Stimulated activated CD4-positive, alpha-beta T cell treated with anti-CD3 and anti-CD28 coated beads, Interleukin-1b, Interleukin-23, amount 100 ng/mL, for 24 hours (primary cell): ENCODE measurements around the gene CIDEB.
"Not testable (repeated sequence)": the region's sequence is repeated elsewhere in the genome, so short reads cannot be mapped to it uniquely, and the experiment has no call there.

Experiments
- DNase-seq, 4 experiments: peaks; one replicate each; pipeline ENCODE4 v3.0.0-alpha.2; 2020; ENCODE audit warnings: low read depth in 4 of 4, low spot score in 1 of 4

The CIDEB gene

GRCh38 chr14:24332268-24332993, 24.7 kb upstream of the CIDEB start:
- peak; percentile 62 to 76 (median 65) for DNase-seq

- no peak for DNase-seq
Observed at GRCh38 chr14:24331731-24332267, 24.0 kb upstream of the CIDEB start.

- DNase-seq = no peak
Observed at GRCh38 chr14:24330973-24331674, 23.3 kb upstream of the CIDEB start.

GRCh38 chr14:24329736-24330135, 22.0 kb upstream of the CIDEB start:
- no peak for DNase-seq

GRCh38 chr14:24329073-24329663, 21.4 kb upstream of the CIDEB start:
- no peak for DNase-seq

GRCh38 chr14:24327914-24328313, 20.1 kb upstream of the CIDEB start:
- DNase-seq = not testable (repeated sequence)

GRCh38 chr14:24327303-24327702, 19.5 kb upstream of the CIDEB start:
- no peak for DNase-seq

- DNase-seq = no peak
Observed at GRCh38 chr14:24325963-24326362, 18.2 kb upstream of the CIDEB start.

GRCh38 chr14:24325041-24325530, 17.3 kb upstream of the CIDEB start:
- DNase-seq = no peak

- no peak for DNase-seq
Observed at GRCh38 chr14:24324024-24324423, 16.2 kb upstream of the CIDEB start.

- DNase-seq = no peak
Observed at GRCh38 chr14:24323341-24323740, 15.6 kb upstream of the CIDEB start.

- DNase-seq = no peak
Observed at GRCh38 chr14:24322672-24323071, 14.9 kb upstream of the CIDEB start.

- no peak for DNase-seq
Observed at GRCh38 chr14:24321212-24321975, 13.6 kb upstream of the CIDEB start.

GRCh38 chr14:24317141-24317928, 9.6 kb upstream of the CIDEB start:
- no peak for DNase-seq

- no peak for DNase-seq
Observed at GRCh38 chr14:24316597-24316950, 8.8 kb upstream of the CIDEB start.

GRCh38 chr14:24315807-24316596, 8.2 kb upstream of the CIDEB start:
- DNase-seq = no peak

- no peak for DNase-seq
Observed at GRCh38 chr14:24315243-24315806, 7.5 kb upstream of the CIDEB start.

GRCh38 chr14:24314377-24315193, 6.8 kb upstream of the CIDEB start:
- DNase-seq = no peak
